ENCODE results near the gene SRGAP3.
A peak's percentile ranks its signal among the peaks of the same experiment; 100 is the strongest.

SRGAP3 gene

DNA sequence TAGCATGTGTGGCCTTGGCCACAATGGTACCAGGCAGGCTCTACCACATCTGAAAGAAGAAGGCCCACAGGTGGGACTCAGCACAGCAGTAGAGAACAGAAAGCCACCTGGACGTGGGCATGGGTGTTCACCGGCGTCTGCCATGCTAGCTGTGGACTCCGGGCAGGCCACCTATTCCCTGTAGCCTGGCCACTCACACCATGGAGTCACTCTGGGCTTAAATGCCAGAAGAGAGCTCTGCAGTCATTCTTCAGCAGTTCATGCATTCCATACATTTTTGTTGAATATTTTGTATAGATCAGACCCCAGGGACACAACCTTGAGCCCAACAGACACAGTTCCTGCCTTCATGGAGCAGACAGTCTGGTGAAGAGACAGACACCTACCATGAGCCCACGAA lies 138.6 kb downstream of the SRGAP3 start:
- peaks cover 2% of the 10 kb centered on the region for H3K4me1 ChIP-seq (ENCODE audit: insufficient read depth, low read length)
- H3K9me3 ChIP-seq (ENCODE audit: insufficient read depth, low read depth, low read length): no peaks in the 10 kb centered on the region
- no peak overlapping the region for H3K9ac ChIP-seq (ENCODE audit: low read depth, low read length)
- no peaks in the 10 kb centered on the region for H3K36me3 ChIP-seq (ENCODE audit: insufficient read depth, low read length)
- 91% methylated on average over 5 of the region's 5 CpGs for WGBS
- no peak overlapping the region for H3K4me3 ChIP-seq (ENCODE audit: low read length)
- H3K27me3 ChIP-seq (ENCODE audit: insufficient read depth, low read length): no peaks in the 10 kb centered on the region
- no peak overlapping the region for H3K27ac ChIP-seq (ENCODE audit: low read depth, low read length)

DNA sequence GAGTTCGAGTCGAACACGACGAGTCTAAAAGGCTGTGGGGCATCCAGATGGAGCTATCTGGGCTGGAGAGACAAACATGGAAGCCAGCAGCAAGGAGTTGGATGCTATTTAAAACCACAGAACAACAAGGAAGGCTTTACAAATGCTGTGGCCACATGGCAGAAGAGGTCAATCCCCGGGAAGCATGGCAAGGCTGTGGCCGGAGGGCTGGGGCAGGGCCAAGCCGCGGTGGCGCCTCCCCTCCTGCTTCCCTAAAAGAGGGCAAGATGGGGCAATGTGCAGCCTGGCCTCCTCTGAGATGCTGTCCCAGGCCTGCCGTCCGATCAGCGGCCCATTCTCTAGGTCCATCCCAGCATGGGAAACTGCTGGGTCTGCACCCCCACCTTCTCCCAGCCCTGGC lies 139.1 kb downstream of the SRGAP3 start:
- Histone ChIP-seq H3K4me1 (ENCODE audit: insufficient read depth, low read length) (peaks cover 7% of the 10 kb centered on the region), H3K9ac (ENCODE audit: low read depth, low read length) (no peak overlapping the region), H3K4me3 (ENCODE audit: low read length) (no peak overlapping the region), H3K27me3 (ENCODE audit: insufficient read depth, low read length) (no peaks in the 10 kb centered on the region), H3K27ac (ENCODE audit: low read depth, low read length) (no peak overlapping the region), H3K9me3 (ENCODE audit: insufficient read depth, low read depth, low read length) (no peaks in the 10 kb centered on the region), H3K36me3 (ENCODE audit: insufficient read depth, low read length) (no peaks in the 10 kb centered on the region)
- WGBS: 95% methylated on average over 12 of the region's 12 CpGs

DNA sequence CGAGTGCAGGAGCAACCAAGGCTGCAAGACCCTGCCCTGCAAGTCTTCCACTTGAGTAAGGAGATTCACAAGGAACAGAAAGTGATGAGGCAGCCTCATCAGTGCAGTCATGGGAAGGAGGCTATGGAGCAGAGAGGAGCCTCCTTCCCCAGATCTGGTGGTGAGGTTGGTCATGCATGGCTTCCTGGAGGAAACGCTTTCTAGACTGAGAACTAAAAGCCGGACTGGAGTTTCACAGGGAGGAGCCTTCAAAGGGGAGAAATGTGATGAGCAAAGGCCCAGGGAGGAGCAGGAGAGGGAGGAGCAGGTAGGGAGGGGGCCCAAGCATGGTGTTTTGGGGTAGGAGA lies 139.9 kb downstream of the SRGAP3 start:
- H3K36me3 ChIP-seq (ENCODE audit: insufficient read depth, low read length): no peaks in the 10 kb centered on the region
- H3K9ac ChIP-seq (ENCODE audit: low read depth, low read length): no peak overlapping the region
- peaks cover 10% of the 10 kb centered on the region for H3K4me1 ChIP-seq (ENCODE audit: insufficient read depth, low read length)
- no peak overlapping the region for H3K27ac ChIP-seq (ENCODE audit: low read depth, low read length)
- 90% methylated on average over 3 of the region's 3 CpGs for WGBS
- no peaks in the 10 kb centered on the region for H3K27me3 ChIP-seq (ENCODE audit: insufficient read depth, low read length)
- H3K4me3 ChIP-seq (ENCODE audit: low read length): no peak overlapping the region
- no peaks in the 10 kb centered on the region for H3K9me3 ChIP-seq (ENCODE audit: insufficient read depth, low read depth, low read length)

DNA sequence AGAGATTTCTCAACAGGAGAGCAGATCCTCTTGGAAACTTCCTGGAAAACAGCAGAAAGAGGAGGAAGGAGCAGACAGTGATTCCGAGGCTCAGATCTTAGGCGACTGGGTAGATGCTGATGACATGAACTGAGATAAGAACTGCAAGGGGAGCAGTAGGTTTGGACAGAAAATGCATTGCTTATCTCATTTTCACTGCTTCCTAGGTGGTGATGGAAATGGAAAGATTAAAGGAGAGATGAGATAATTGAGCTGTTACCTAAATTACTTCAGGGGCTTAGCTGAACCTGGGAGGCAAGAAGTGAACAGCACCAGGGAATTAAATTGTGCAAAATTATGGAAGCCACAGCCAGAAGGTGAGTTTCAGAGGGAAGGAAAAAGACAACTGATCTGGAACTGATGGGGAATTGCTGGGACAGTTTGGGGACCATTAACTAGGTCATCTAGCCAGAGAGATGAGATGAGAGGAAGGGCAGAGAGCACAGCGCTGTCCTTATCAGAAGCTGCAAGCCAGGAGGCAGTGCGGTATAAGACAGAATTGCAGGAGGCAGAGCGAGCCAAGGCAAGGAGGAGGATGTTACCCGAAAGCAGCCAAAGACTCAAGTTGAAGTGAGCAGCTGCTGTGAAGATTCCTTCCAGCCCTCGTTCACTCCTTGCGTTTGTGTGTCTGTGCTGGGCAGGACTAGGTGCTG lies 140.4 kb downstream of the SRGAP3 start:
- no peaks in the 10 kb centered on the region for H3K27me3 ChIP-seq (ENCODE audit: insufficient read depth, low read length)
- no peaks in the 10 kb centered on the region for H3K9me3 ChIP-seq (ENCODE audit: insufficient read depth, low read depth, low read length)
- no peak overlapping the region for H3K27ac ChIP-seq (ENCODE audit: low read depth, low read length)
- no peak overlapping the region for H3K9ac ChIP-seq (ENCODE audit: low read depth, low read length)
- WGBS: 90% methylated on average over 8 of the region's 8 CpGs
- H3K4me3 ChIP-seq (ENCODE audit: low read length): no peak overlapping the region
- no peaks in the 10 kb centered on the region for H3K36me3 ChIP-seq (ENCODE audit: insufficient read depth, low read length)
- peaks cover 10% of the 10 kb centered on the region for H3K4me1 ChIP-seq (ENCODE audit: insufficient read depth, low read length)

DNA sequence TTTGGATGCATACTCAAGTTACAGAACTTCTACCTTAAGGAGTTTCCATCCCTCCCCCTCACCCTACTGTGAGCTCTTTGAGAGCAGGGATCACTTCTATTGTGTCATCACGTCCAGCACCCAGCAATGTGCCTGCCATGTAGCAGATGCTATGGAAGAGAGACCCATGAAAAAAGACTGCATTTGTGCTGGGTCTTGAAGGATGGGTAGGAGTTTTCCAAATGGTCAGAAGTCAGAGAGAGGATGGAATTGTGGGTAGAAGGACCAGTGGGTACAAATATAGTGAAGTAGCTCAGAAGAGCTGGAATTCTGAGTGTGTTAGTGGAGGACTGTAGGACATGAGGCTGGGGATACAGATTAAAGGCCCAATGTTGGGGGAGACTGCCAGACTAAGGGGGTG lies 141.7 kb downstream of the SRGAP3 start:
- Histone ChIP-seq H3K27me3 (ENCODE audit: insufficient read depth, low read length) (no peaks in the 10 kb centered on the region), H3K27ac (ENCODE audit: low read depth, low read length) (no peak overlapping the region), H3K9me3 (ENCODE audit: insufficient read depth, low read depth, low read length) (no peaks in the 10 kb centered on the region), H3K36me3 (ENCODE audit: insufficient read depth, low read length) (no peaks in the 10 kb centered on the region), H3K4me3 (ENCODE audit: low read length) (no peak overlapping the region), H3K9ac (ENCODE audit: low read depth, low read length) (no peak overlapping the region), H3K4me1 (ENCODE audit: insufficient read depth, low read length) (peaks cover 20% of the 10 kb centered on the region)
- 98% methylated on average over 1 of the region's 1 CpG for WGBS

DNA sequence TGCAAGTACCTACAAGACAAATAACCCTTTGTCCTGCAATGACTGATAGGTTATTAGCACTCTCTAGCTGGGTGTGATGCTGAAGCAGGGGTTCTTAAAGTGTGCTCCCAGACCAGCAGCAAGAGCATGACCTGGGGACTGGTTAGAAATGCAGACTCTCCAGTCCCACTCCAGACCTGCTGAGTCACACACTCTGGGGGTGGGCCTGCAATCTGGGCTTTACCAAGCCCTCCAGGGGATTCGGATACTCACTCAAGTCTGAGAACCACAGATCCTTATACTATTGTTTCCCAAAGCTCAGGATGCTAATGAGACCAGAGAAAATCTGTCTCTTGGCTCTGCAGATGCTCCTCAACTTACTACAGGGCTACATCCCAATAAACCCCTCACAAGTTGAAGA lies 144.0 kb downstream of the SRGAP3 start:
- peak overlapping the region; percentile 9; the same call in 1 of the 2 replicates for H3K27ac ChIP-seq (ENCODE audit: low read depth, low read length)

DNA sequence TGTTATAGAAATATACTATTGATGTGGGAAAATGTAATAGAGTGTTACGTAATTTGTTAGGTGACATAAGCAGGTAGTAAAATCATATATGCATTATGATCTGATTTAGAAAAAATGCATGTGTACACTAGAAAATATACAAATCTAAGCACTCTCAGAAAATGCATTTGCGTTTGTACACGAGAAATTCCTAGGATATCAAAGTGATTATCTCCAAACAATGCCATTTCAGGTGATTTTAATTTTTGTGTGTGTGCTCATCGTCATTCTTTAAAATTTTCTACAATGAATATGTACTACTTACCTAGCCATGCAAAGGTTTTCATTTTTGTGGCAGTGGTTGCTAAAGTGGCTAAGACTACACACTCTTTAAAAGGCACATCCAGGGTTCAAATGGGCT lies 145.3 kb downstream of the SRGAP3 start:
- WGBS: 96% methylated on average over 3 of the region's 4 CpGs
- Histone ChIP-seq H3K27ac (ENCODE audit: low read depth, low read length) (no peak overlapping the region), H3K4me1 (ENCODE audit: insufficient read depth, low read length) (peaks cover 31% of the 10 kb centered on the region), H3K36me3 (ENCODE audit: insufficient read depth, low read length) (no peaks in the 10 kb centered on the region), H3K4me3 (ENCODE audit: low read length) (no peak overlapping the region), H3K27me3 (ENCODE audit: insufficient read depth, low read length) (no peaks in the 10 kb centered on the region), H3K9ac (ENCODE audit: low read depth, low read length) (no peak overlapping the region), H3K9me3 (ENCODE audit: insufficient read depth, low read depth, low read length) (no peaks in the 10 kb centered on the region)

More for the DNA sequence above, 144.0 kb downstream of the SRGAP3 start:
- no peak overlapping the region for H3K9ac ChIP-seq (ENCODE audit: low read depth, low read length)
- WGBS: 34% methylated on average over 1 of the region's 1 CpG
- no peaks in the 10 kb centered on the region for H3K27me3 ChIP-seq (ENCODE audit: insufficient read depth, low read length)
- peaks cover 31% of the 10 kb centered on the region for H3K4me1 ChIP-seq (ENCODE audit: insufficient read depth, low read length)
- H3K4me3 ChIP-seq (ENCODE audit: low read length): no peak overlapping the region
- no peaks in the 10 kb centered on the region for H3K9me3 ChIP-seq (ENCODE audit: insufficient read depth, low read depth, low read length)
- H3K36me3 ChIP-seq (ENCODE audit: insufficient read depth, low read length): no peaks in the 10 kb centered on the region

DNA sequence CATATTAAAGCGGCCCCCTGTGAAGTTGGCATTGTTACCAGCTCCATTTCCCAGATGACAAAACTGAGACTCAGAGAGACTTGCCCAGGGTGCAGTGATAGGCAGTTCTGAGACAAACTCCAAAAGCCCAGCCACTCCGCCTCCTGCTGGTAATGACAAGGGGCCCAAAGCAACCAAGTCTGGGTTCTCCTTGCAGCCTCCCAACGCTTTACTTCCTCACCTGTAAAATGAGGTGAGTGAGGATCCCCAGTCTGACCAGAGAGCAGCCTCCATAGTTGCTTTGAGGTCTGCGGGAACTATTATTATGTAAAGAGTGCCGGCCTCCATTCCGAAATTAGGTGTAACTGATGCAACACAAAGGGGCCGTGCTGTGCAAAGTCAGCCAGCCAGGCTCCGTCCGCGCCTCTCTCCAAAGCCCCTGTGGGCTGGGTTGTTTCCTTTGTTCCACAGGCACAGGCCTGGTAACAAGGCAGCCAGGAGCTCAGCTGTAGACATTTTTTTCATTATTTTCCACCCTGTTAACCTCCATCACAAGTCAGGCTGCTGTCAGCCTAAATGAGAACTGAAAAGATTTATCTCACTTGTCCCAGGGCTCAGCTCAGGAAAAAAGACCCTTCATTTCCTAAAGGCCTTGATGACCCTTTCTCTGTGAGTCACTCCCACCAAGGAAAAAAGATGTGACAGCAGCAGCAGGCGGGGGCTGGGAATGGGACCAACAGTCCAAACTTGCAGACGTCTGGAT lies 147.0 kb downstream of the SRGAP3 start:
- Histone ChIP-seq H3K9ac (ENCODE audit: low read depth, low read length) (peak overlapping the region; percentile 74), H3K27ac (ENCODE audit: low read depth, low read length) (peak overlapping the region; percentile 88), H3K4me1 (ENCODE audit: insufficient read depth, low read length) (peaks cover 31% of the 10 kb centered on the region), H3K27me3 (ENCODE audit: insufficient read depth, low read length) (no peaks in the 10 kb centered on the region), H3K36me3 (ENCODE audit: insufficient read depth, low read length) (no peaks in the 10 kb centered on the region), H3K4me3 (ENCODE audit: low read length) (no peak overlapping the region), H3K9me3 (ENCODE audit: insufficient read depth, low read depth, low read length) (no peaks in the 10 kb centered on the region)
- WGBS: 27% methylated on average over 12 of the region's 12 CpGs

DNA sequence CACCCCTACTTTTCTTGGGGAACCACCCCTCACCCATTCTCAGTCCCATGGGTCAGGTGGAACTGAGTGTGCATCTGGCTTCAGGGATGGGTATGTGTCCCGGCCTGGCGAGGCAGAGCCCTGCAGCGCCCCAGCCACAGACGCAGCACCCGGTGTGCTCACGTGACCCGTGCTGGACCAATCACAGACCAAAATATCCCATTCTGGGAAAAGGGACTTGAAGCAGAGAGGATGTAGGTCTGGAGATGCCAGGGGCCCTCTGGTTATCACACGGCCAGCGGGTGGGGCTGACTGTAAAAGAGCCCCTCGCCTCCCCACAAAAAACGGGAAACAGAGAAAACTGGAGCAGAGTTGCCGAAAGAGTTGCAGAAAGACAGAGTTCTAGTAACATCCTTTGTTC lies 148.2 kb downstream of the SRGAP3 start:
- Histone ChIP-seq H3K36me3 (ENCODE audit: insufficient read depth, low read length) (no peaks in the 10 kb centered on the region), H3K9me3 (ENCODE audit: insufficient read depth, low read depth, low read length) (no peaks in the 10 kb centered on the region), H3K27ac (ENCODE audit: low read depth, low read length) (no peak overlapping the region), H3K4me3 (ENCODE audit: low read length) (no peak overlapping the region), H3K27me3 (ENCODE audit: insufficient read depth, low read length) (no peaks in the 10 kb centered on the region), H3K9ac (ENCODE audit: low read depth, low read length) (no peak overlapping the region), H3K4me1 (ENCODE audit: insufficient read depth, low read length) (peaks cover 31% of the 10 kb centered on the region)
- WGBS: 85% methylated on average over 12 of the region's 12 CpGs

DNA sequence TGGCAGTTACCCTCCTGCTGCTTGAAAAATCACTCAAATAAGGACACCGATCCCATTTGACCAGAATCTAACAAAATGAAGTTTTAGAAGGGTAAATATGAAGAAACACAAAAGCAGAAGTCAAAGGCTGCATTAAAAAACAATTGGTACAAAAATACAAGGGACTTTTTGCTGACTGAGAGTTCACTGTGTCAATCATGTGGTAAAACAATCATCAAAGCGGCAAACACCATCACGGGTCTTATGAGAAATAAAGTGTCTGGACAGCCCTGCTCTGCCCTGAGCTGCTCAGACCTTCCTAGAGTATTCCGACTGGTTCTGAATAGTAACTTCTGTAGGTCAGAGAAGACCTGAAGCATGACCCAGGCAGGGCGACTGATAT lies 148.9 kb downstream of the SRGAP3 start:
- no peak overlapping the region for H3K27ac ChIP-seq (ENCODE audit: low read depth, low read length)
- H3K27me3 ChIP-seq (ENCODE audit: insufficient read depth, low read length): no peaks in the 10 kb centered on the region
- 92% methylated on average over 4 of the region's 5 CpGs for WGBS
- H3K4me1 ChIP-seq (ENCODE audit: insufficient read depth, low read length): peaks cover 26% of the 10 kb centered on the region
- no peak overlapping the region for H3K4me3 ChIP-seq (ENCODE audit: low read length)
- no peak overlapping the region for H3K9ac ChIP-seq (ENCODE audit: low read depth, low read length)
- no peaks in the 10 kb centered on the region for H3K9me3 ChIP-seq (ENCODE audit: insufficient read depth, low read depth, low read length)
- no peaks in the 10 kb centered on the region for H3K36me3 ChIP-seq (ENCODE audit: insufficient read depth, low read length)

DNA sequence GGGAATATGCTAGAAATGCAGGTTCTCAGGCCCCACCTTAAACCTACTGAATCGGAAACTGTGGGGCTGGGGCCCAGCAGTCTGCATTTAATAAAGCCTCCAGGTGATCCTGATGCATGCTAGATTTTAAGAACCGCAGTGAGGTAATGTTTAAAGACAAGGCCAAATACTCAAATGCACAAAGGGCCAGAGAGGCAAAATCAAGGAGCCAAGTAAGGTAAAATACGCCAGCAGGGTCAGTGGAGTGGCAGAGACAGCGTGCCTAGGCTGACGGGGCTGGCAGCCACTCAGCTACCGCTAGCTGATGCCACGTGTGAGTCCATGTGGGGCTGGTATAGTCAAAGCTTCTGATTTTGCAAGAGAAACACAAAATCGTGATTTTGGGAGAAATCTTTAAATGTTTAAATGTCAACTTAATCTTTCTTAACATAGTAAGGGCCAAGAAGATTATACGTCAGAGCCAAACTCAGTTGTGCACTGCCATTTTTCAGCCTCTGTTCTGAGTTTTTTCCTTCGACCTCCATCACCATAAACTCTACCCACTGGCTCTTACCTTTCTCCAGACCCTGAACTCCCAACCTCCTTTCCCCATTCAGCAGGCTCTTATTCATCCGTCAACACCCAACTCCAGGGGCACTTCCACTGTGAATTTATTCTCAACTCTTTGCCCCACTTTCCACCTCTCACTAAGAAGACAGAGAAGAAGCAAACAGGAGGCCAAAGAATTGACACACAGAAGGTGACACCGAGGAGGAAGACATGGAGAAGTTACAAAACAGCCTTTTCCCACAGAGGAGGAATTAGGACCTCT lies 149.5 kb downstream of the SRGAP3 start:
- H3K9me3 ChIP-seq (ENCODE audit: insufficient read depth, low read depth, low read length): no peaks in the 10 kb centered on the region
- 92% methylated on average over 12 of the region's 12 CpGs for WGBS
- no peak overlapping the region for H3K9ac ChIP-seq (ENCODE audit: low read depth, low read length)
- H3K27ac ChIP-seq (ENCODE audit: low read depth, low read length): no peak overlapping the region
- peaks cover 21% of the 10 kb centered on the region for H3K4me1 ChIP-seq (ENCODE audit: insufficient read depth, low read length)
- H3K27me3 ChIP-seq (ENCODE audit: insufficient read depth, low read length): no peaks in the 10 kb centered on the region
- H3K36me3 ChIP-seq (ENCODE audit: insufficient read depth, low read length): no peaks in the 10 kb centered on the region
- H3K4me3 ChIP-seq (ENCODE audit: low read length): no peak overlapping the region
